Measurements from ENCODE around the gene SPSB2.

DNA sequence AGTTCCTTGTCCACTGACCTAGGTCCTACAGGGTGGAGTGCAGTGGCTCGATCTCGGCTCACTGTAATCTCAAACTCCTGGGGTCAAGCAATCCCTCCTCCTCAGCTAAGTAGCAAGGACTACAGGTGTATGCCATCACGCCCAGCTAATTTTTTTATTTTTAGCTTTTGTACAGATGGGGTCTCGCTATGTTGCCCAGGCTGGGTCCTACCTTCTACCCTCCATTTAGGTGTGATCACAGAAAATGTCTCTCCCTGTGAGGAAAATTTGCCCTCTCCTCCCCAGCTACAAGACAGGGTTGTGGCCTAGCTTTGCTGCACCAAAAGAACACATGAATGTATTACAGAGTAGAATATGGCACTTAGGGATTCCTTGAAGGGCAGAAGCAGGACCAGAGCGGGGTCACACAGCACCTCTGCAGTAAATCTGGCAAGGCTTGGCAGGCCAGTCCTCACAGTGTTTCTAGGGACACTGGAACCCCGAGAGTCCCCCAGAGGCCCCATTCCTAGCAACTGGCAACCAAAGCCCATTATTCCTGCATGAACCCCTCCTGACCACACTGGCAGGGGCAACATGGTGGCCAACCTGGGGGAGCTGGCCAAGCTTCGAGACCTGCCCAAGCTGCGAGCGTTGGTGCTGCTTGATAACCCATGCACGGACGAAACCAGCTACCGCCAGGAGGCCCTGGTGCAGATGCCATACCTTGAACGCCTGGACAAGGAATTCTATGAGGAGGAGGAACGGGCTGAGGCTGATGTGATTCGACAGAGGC is 39.2 kb upstream of the SPSB2 start:
- TF ChIP-seq, protein P1, sequence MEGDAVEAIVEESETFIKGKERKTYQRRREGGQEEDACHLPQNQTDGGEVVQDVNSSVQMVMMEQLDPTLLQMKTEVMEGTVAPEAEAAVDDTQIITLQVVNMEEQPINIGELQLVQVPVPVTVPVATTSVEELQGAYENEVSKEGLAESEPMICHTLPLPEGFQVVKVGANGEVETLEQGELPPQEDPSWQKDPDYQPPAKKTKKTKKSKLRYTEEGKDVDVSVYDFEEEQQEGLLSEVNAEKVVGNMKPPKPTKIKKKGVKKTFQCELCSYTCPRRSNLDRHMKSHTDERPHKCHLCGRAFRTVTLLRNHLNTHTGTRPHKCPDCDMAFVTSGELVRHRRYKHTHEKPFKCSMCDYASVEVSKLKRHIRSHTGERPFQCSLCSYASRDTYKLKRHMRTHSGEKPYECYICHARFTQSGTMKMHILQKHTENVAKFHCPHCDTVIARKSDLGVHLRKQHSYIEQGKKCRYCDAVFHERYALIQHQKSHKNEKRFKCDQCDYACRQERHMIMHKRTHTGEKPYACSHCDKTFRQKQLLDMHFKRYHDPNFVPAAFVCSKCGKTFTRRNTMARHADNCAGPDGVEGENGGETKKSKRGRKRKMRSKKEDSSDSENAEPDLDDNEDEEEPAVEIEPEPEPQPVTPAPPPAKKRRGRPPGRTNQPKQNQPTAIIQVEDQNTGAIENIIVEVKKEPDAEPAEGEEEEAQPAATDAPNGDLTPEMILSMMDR (IDR thresholded peaks at IDR 0.05) = no peak
- no peak for TF ChIP-seq POLR2A (IDR thresholded peaks at IDR 0.05)
- no peak for TF ChIP-seq POLR2AphosphoS5 (IDR thresholded peaks at IDR 0.05)
- no peak for TF ChIP-seq EP300 (IDR thresholded peaks at IDR 0.05; ENCODE audit: low read depth)
